GM21367 (cell line): ENCODE data around the gene MCRS1.
"Not testable (repeated sequence)": the region's sequence is repeated elsewhere in the genome, so short reads cannot be mapped to it uniquely, and the experiment has no call there.

ENCODE experiments used
- ATAC-seq: cut with Tn5 transposase; IDR thresholded peaks from one replicate; pipeline ENCODE4 v1.9.1; 2021; ENCODE audit not compliant: unreplicated experiment

MCRS1 gene

DNA sequence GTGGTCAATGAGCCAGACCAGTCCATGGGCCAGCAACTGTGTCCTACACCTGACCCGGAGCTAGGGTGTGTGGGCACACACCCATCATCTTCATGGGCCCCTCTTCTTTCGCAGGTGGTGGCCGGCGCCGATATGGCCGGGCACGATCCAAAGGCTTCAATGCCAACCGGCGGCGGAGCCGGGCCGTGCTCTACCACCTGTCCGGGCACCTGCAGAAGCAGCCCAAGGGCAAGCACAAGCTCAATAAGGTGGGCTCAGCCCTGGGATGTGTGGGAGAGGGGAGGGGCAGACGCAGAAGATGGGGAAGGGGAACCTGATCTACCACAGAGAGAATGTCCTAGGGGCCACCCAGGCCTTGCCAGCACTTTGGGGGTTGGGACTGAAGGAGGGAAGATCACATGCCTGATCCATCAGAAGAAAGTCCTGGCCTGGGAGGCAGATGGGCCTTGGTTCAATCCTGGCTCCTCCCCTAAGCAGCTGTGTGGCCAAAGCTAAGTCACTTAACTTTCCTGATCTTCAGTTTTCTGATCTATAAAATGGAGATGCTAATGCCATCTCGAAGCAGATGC, 25.3 kb downstream of the MCRS1 start:
- no peak for ATAC-seq

DNA sequence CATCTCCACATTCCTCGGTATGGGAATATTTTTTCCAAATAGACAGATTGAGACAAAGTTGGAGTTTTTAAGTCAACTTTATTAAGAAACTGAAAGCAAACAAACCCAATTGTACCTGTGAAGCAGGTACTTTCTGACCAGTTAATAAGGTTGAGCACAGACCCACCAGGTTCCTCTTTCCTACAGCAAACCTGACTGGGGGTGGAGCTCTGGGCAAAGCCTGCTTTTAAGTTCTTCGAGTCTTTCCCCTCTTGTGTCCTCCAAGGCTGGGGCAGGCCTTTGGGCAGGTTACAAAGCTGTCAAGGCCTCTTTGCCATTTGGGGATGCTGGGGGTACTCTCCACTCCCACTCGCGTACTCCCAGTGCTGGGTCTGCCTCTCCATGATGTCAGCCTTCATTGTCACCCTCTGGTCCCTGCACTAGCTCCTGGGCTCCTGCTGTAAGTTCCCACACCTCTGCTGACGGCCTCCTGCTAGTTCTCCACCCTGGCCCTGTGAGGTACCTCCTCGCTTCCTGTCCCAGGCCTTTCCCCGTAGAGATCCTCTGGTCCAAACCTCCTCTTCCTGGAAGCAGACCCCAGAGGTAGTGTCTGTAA, 25.9 kb downstream of the MCRS1 start:
- no peak for ATAC-seq

DNA sequence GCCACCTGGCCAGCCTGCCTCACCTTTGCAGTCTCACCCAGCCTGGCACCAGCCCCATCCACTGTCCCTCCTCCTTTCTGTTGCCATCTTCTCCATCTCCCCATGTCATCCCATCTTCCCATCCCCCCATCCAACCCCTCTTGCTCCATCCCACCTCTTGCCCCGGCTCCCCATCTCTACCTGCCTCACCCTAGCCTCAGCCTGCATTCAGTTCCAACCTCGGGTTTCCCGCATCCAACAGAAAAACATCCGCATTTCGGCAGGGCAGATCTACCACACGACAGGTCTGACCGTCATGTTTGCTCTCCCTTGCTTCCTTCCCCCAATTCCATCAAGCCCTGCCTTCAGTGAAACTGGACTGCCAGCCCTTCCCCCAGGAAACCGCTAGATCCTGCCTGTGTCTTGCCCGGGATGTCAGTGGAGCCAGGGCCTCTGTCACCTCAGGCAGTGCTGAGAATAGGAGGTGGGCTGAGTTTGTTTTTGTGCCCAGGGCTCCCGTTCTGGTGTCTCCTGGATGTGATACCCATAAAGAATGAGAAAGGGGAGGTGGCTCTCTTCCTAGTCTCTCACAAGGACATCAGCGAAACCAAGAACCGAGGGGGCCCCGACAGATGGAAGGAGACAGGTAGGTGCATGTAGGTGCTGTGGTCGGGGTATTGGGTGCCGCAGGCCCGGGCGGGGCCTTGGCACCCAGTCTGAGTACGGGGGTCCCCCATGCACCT, 26.6 kb downstream of the MCRS1 start:
- no peak for ATAC-seq

DNA sequence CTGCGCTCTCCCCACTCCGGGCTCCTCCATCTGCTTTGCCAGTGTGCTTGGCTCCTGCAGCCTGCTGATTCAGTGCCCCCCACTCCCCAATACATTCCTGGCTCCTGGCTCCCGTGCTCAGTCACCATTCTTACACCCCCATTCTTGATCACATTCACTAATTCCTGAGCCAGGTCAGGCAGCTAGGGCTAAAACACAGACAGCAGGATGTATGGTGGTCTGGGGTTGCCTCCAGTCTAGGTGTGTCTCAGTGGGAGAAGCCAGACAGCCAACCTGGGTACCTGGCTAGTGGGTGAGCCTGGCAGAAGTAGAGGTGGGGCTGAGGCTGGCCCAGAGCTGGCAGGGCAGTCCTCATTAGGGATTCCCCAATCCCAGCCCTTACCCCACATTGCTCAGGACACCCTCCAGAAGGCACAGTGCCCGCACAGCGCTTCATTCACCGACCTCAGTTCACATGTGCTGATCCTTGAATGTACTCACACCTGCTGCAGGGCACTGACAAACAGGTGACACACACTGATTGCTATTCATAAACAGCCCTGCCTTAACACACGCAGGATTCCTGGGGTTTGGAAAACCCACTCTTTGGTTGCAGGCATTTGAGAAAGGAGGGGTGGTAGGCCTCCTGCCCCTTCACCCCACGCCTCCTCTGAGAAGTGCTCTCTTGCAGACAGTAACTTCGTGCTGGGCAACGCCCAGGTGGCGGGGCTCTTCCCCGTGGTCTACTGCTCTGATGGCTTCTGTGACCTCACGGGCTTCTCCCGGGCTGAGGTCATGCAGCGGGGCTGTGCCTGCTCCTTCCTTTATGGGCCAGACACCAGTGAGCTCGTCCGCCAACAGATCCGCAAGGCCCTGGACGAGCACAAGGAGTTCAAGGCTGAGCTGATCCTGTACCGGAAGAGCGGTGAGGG, 27.5 kb downstream of the MCRS1 start:
- no peak for ATAC-seq

DNA sequence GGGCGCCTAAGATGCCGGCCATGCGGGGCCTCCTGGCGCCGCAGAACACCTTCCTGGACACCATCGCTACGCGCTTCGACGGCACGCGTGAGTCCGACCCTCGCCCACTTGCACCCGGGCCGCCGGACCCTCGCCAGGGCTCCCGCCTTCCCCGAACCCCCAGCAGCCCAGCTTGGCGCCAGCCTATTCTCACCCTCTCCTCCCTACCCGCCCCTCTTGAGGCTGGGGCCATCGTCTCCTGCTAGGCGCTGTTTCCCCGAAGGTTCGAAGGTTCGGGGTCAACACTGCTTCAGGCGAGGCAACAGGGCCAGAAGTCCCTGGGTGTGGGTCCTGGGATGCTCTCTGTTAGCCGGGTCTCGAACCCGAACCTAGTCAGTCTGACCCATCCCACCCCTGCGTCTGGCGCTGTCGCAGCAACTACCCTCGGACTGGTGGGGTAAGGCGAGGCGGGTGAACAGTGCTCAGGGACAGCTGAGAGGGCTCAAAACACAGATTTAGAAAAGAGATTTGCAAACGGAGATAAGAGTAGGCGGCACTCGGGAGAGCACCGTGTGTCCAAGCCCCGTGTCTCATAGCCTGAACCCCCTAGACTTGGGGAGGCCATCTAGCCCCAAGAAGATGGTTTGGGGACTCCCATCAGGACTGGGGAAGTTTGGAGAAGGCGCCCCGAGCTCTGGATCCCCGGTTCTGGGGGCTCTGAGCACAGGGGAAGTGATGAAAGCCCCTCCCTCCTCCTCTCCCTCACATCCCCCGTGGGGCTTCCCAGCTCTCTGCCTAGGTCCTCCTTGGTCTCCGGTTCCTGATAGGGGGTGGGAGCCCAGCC, 28.3 kb downstream of the MCRS1 start:
- ATAC-seq: no peak

DNA sequence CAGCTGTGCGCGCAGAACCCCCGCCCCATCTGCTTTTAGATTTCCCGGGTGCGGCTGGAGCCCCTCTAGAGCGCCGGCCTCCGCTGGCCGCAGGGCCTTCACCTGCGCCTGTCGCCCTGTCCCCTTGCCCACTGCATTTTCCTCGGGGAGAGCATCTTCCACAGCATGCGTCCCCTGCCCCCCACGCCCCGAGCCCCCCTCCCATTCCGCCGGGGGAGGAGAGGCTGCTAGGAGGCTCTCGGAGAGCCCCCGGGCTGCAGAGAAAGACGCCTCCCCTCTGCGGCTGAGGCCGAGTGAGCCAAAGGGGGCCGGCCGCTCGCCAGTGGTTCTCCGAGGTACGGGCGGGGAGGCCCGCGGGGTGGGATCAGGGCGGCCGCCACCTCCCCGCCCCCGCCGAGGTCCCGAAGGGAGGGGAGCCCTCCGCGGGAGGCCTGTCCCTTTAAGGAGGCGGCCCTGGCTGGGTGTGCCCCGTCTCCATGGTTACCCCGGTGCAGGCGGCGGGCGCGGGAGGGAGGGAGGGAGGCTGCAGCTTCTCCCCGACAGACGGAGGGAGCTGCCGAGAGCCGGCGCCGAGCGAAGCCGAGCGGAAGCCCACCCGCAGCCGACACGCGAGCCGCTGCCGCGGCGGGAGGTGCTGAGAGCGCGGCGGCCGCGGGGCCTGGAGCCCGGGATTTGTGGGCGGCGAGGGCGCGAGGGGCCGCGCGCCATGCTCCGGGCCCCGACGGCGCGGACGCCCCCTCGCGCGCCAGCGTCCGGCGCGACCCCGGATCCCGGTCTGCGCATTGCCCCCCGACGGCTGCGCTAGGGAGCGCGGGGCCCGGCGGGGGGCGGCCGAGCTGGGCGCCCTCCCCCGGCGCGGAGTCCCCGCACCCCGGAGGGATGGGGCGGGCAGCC, 29.2 kb downstream of the MCRS1 start, which contains the start of gene KCNH3:
Gene KCNH3, plus strand, starts transcription at position 521 of the 894 bp plus-strand sequence. CDS start 387 bp downstream, outside the sequence.
- no peak for ATAC-seq

DNA sequence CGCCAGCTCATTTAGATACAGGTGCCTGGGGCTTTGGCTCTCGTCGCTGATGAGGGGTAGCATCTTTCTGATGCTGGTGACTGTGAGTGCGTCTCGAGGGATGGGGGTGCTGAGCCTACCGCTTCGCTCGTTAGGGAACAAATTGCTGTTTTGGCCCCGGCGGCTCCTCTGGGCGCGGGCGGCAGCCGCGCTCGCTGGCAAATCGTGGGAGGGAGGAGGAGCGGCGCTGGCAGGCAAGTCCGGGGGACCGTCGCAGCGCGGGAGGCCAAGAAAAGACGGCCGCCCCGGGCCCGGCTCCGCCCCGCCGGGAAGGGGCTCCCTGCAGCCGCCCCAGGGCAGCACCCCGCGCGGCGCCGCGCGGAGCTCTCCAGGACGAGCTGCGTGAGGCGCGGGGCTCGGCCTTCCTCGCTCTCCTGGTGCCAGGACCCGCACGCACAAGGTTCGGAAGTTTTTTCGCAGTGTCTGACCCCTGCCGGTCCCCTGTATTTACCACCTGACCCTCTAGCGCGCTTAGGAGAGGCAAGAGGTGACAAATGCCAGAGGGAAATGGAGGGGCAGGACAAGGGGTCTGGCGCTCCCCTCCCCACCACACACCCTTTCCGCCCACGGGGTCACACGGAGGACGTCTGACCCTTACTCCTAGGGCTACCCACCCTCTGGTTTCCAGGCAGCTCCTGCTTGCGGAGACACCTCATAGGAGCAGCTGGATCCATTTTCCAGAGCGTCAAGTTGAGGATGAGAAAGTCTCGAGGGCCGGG, 30.0 kb downstream of the MCRS1 start:
- no peak for ATAC-seq

DNA sequence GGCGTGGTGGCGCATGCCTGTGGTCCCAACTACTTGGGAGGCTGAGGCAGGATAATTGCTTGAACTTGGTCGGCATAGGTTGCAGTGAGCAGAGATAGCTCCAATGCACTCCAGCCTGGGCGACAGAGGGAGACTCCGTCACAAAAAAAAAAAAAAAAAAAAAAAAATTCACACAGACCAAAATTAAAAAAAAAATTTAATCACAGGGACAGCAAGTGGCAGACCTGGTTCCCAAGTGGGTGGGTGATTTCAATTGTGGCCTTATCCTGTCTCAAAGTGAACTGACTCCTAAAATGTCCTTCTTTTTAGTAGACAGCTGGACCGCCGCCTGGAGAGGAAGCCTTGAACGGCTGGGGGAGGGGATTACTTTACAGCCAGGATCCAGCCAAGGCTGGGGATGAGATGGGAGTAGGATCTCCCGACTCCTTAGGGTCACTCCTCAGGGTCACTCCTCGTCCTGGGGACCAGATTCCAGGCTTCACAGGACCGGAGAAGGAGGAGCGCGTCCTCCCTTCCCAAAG, 30.7 kb downstream of the MCRS1 start:
- no peak for ATAC-seq

DNA sequence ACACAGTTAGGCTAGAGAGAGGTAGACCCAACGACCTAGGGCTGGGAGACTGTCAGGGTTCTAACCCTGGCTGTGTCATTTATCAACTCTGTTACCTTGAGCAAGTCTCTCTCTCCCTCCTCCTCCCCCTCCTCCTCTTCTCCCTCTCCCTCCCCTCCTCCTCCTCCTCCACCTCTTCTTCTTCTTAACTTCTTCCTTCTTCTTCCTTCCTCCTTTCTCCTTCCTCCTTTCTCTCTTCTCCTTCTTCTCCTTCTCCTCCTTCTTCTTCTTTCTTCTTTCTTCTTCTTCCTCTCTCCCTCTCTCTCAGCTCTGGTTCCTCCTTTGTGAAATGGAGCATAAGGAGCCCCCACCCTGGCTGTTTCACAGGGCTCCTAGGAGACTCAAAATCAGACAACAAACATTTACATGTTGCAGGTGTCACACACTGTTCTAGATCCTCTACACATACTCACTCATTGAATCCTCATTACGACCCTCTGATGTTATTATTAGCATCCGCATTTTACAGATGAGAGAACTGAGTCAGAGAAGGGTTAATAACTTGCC, 31.3 kb downstream of the MCRS1 start:
- no peak for ATAC-seq

DNA sequence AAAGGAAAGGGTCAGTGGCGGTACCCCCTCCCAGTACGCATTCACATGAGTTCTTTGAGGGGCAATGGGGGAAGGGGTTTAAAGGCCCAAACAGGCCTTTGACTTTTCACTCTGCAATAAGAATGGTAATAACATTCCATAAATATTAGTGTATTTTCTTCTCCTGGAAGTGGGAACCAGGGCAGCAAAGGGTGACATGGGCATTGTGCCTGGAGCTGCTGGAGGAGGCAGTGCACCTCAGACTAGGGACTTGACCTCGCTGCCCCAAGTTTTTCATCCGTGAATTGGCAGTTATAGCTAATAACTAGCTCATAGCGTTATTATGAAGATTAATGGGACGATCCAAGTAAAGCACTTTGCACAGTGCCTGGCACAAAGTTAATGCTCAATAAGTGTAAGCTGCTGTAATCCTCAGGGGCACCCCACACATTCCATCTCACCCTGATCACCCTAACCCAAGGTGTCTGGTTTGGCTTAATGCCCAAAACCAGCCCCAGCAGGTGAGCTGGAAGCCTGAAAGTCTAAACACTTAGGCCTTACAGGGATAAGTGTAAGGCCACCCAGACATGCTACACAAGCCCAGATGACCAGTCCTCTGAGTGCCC, 31.9 kb downstream of the MCRS1 start:
- ATAC-seq: no peak

DNA sequence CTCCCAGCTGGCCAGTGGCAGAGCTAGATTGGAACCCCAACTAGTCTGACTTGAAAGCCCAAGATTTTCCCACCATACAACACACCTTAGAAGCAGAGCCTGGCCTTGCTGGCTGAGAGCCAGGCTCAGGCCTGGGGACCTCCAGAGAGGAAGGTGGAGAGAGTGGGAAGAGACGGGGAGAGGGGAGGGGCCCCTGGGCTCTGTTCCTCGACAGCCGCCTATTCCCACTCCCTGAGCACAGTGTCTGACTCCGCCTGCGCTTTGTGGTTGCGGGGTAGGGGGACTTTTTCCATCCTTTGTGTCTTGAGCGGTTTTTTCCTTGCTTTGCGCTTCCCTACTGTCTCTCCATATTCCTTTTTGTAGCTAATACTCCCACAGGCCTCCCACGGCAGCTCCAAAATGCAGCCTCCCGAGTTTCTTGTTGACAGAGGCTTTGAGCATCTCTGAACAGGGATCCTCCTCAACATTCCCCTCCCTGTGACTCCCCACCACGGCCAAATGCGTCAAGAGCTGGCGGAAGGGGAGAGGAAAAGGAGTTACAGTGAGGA, 33.1 kb downstream of the MCRS1 start:
- ATAC-seq: no peak

DNA sequence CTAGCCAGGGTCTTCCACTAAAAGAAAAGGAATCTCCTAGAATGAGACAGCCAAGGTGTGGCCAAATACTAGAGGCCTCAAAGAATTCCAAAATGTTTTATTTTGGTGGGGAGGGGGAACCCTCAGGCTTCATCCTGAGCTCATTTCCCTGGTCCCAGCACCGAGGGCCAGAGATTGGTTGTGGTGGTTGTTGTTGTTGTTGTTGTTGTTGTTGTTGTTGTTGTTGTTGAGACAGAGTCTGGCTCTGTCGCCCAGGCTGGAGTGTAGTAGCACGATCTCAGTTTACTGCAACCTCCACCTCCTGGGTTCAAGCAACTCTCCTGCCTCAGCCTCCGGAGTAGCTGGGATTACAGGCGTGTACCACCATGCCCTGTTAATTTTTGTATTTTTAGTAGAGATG, 33.8 kb downstream of the MCRS1 start:
- not testable (repeated sequence) for ATAC-seq

DNA sequence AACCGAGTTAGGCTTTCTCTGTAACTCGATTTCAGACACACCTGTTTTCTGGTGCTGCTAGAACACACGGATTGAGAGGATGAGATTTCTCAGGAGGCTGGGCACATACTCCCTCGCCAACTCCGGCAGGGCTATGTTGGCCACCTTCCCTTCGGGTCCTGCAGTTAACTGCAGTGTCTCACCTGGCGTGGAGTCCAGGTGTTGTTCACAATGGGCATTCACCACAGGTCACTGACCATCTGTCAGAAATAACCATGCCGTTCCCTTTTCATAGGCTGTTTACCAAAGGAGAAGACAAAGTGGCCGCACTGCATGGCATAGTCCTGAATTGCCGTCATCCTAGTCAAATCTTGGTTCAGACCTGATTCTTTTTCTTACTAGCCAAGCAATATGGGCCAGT, 34.6 kb downstream of the MCRS1 start:
- no peak for ATAC-seq

DNA sequence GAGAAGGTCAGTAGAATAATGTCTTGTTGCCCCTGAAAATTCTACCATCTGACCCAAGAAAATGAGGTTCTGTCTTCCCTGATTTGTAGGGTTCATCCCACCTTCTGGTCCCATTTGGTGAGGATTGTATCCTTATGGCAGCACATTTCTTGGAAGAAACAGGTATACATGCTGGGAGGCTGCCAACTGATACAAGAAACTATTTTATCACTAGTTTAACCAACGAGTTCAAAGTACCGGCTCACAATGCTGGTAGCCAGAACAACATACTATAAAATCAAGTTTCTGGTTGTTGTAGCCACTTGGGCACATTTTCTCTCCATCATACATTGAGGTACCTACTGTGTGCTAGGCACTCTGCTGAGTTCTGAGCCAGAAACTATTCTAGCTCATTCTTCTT, 36.2 kb downstream of the MCRS1 start:
- ATAC-seq: no peak

DNA sequence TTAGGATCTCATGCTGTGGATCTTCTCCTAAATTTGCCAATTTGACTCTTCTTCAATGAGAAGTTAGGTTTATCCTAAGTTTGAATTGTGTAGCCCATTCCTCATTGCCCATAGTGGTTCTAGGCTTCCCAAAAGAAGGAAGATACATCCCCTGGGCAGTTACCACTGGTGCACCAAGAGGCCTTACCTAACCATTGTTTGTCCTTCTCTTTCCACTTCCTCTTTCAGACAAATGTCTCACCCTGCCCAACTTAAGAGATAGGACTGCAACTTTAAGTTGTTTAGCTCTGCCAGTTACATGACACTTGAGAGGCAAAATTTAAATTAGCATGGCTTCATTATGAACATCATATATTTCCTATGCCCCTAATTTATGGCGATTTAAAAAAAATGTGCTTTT, 38.5 kb downstream of the MCRS1 start:
- no peak for ATAC-seq

DNA sequence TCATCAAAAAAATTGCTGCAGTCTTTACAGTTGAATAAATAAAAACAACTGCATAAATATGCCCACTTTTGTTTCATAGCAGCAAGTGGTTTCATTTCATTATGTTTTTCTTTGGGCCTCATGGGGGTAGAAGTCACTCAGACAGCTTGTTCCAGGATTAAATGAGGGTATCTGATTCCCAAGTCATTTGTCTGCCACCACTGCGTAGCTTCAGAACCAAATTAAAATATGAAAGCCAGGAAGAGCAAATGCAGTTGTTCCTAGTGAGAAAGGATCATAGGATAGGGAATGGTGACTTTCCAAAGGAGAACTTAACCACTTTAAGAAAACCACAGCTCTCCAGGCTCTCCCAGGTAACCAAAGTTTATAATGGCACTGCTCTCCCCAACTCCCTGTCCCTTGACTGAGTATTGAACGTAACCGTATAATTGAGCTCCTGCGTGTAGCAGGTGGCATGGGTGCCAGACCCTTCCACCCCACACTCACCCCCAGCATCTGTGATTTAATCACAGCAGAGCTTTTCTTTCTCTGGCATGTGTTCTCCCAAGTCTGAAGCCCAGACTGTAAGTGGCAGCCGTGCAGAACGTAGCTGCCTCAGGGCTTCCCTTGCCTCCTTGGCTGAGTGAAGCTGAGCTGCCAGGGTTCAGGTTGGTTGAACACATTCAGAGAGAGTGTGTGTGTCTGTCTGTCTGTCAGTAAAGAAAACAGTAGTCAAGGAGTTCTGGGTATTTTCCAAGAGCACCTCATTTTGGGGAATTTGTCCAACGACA, 40.4 kb downstream of the MCRS1 start:
- ATAC-seq: no peak

DNA sequence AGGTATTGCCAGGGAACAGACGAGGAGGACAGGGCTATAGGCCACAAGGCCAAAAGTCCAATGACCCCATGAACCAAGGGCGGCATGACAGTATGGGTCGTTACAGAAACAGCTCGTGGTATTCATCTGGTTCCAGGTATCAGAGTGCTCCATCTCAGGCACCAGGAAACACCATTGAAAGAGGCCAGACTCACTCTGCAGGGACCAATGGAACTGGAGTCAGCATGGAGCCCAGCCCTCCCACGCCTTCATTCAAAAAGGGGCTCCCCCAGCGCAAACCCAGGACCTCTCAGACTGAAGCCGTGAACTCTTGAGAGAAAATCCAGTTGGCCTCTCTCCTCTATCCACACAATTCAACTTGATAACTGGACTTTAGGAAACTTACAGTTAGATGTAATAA, 42.0 kb downstream of the MCRS1 start:
- no peak for ATAC-seq
